DMS53 (cell line): ENCODE measurements around the gene EBPL.
A peak's percentile ranks its signal among the peaks of the same experiment; 100 is the strongest.
"Not testable (repeated sequence)": the region's sequence is repeated elsewhere in the genome, so short reads cannot be mapped to it uniquely, and the experiment has no call there.

Experiments used
- DNase-seq: peaks from one replicate; lab custom pipeline; 2025; lab: John Stamatoyannopoulos, UW

Gene EBPL

GRCh38 chr13:49690995-49691784 lies at the start of gene EBPL:
Gene EBPL, minus strand, starts transcription at chr13:49691486. Its CDS starts 62 bp downstream, at chr13:49691424.
- peak; percentile 95 for DNase-seq

GRCh38 chr13:49740870-49741269 lies 49.6 kb upstream of the EBPL start:
- DNase-seq: no peak

DNA sequence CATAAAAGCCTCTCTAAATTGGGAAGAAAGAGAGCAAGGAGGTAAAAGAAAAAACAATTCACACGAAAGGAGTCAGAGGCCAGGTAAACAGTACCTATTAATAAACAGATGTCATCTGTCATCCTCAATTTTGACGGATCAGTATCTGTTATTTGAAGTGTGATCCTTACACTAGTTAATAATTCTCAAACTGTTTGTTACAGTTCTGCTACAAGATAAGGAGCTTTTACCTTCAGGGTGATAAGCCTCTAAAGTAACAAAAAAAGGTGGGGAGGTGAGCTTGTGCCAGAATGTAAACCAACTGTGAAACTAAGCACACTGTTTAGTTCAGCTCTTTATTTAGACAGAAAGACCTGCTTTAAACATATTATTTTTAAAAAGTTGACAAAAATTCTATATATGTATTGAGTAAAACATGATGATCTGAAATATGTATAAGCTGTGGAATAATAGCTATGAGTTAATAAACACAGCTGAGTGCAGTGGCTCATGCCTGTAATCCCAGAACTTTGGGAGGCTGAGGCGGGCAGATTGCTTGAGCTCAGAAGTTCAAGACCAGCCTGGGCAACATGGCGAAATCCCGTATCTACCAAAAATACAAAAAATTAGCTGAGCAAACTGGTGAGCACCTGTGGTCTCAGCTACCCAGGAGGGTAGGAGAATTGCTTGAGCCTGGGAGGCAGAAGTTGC lies 48.4 kb upstream of the EBPL start:
- DNase-seq: peak; percentile 63

DNA sequence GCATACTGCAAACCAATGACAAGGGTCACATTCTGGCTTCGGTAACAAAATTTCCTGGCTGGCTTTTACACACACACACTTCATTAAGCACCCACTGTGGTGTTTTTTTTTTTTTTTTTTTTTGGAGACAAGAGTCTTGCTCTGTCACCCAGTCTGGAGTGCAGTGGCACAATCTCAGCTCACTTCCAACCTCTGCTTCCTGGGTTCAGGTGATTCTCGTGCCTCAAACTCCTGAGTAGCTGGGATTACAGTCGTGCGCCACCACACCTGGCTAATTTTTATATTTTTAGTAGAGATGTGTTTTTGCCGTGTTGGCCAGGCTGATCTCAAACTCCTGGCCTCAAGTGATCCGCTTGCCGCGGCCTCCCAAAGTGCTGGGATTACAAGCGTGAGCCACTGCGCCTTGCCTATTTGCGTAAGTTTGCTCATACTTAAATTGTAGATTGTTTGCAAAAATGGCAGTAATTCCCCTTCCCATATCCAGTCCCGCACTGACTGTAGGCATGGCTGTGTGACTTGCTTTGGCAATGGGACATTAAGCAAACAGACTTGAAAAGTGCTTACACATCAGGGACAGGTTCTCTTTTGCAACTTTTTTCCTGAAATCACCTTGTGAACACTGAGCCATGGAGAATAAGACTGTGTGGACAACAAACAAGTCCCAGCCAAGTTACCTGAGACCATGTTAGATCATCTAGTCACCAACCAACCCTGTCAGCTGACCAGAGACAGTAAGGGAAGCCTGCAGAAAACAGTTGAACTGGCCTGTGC lies 42.1 kb upstream of the EBPL start:
- DNase-seq: peak; percentile 32

GRCh38 chr13:49731766-49732165 lies 40.5 kb upstream of the EBPL start:
- no peak for DNase-seq

- DNase-seq: no peak
These were observed 25.3 kb upstream of the EBPL start for GRCh38 chr13:49716615-49717014.

- no peak for DNase-seq
These were observed 23.5 kb upstream of the EBPL start for GRCh38 chr13:49714757-49715156.

GRCh38 chr13:49711218-49711863 lies 20.1 kb upstream of the EBPL start:
- DNase-seq: no peak

GRCh38 chr13:49704264-49704663 lies 13.0 kb upstream of the EBPL start:
- DNase-seq: not testable (repeated sequence)

DNA sequence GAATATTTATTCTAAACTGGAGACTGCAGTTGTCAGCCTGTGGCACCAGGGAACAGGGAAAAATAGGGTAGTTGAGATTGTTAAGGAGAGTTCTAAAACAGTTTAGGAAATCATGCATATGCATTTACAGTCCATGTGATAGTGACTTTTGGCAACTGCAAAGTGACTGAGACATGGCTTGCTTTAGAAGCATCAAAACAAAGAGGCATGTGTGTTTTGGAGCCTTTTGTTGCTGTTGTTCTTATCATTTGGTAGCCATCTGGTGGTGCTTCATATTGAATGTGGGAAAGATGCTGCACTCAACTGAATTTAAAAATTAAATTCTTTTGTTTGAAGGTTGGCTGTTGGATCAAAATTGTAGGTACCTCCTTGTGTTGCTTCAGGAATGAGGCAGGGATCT lies 10.2 kb upstream of the EBPL start:
- DNase-seq: no peak

DNA sequence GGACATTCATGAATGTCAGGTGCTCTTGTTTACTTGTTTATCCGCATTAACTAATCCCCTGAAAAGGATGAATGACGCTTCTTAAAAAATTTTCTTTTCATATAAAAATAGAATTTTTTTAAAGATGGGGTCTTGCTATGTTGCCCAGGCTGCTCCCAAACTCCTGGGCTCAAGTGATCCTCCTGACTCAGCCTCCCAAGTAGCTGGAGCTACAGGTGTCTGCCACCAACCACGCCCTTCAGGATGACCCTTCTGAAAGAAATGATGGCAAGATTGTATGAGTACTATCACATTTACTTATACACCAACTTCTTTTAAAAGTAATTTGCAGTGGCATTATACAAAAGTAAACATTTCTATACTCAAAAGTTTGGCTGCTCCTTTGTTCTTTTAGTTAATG lies 6.2 kb upstream of the EBPL start:
- no peak for DNase-seq

DNA sequence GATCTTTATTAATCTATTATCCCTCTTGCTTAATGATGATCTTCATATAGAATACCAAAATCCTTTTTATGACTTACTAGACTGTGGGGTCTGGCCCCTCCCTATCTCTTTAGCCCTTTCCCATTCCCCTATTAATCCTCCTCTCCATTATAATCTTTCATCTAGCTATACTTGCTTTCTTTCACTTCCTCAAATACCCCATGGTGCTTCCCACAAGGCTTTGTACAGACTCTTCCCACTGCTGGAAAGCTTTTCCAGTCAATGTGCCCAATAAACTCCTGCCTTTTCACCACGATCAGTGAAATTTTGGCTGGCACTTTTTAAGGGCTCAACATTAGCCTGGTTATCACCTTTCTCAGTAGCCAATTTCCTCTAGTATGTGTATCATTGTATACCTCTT lies 3.2 kb upstream of the EBPL start:
- DNase-seq: no peak

GRCh38 chr13:49693877-49694276 lies 2.6 kb upstream of the EBPL start:
- no peak for DNase-seq

DNA sequence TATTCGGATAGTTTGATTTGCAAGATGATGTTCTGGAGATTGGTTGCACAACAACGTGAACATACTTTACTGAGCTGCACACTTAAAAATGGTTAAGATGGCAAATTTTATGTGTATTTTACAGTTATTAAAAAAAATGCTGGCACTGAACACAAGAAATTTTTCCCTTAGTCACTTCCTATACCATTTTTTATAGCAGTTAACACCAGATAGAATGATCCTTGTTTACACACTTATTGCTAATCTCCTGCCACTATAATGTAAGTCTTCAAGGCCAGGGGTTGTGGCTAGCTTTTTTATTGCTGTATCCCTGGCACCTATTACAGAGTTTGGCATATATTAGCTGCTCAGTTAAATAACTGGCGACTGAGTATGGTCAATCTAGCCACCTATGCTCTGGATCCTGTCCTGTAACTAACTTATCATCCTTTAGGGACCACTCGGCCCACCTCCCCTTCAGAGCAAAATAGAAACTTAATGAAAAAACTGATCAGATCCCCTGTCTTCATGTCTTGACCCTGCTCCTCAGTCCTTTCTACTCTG lies 2.0 kb upstream of the EBPL start:
- no peak for DNase-seq

GRCh38 chr13:49690133-49690994 lies 922 bp downstream of the EBPL start:
- DNase-seq: peak; percentile 70

DNA sequence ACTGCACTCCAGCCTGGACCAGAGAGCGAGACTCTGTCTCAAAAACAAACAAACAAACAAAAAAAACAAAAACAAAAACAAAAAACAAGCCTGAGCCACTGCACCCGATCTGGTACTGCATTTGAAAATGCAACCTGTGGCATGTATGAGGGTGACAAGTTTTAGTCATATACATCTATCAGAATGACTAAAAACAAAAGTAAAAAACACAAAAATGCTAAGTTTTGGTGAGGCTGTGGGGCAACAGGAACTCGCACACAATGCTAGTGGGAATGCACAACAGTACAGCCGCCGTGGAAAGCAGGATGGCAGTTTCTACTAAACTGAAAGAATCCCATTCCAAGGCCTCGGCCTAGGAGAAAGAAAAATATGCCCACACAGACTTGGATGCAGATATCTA lies 7.8 kb downstream of the EBPL start:
- no peak for DNase-seq

GRCh38 chr13:49681842-49682435 lies 9.3 kb downstream of the EBPL start:
- no peak for DNase-seq

GRCh38 chr13:49679246-49679645 lies 12.0 kb downstream of the EBPL start:
- peak; percentile 5 for DNase-seq

GRCh38 chr13:49678191-49678914 lies 12.9 kb downstream of the EBPL start:
- no peak for DNase-seq
